NCI-H2196 (cell line): ENCODE measurements around the gene TAS2R13.

Experiments used
- DNase-seq: peaks from one replicate; lab custom pipeline; 2025; ENCODE audit not compliant: unreplicated experiment; lab: John Stamatoyannopoulos, UW

TAS2R13 gene, protein sequence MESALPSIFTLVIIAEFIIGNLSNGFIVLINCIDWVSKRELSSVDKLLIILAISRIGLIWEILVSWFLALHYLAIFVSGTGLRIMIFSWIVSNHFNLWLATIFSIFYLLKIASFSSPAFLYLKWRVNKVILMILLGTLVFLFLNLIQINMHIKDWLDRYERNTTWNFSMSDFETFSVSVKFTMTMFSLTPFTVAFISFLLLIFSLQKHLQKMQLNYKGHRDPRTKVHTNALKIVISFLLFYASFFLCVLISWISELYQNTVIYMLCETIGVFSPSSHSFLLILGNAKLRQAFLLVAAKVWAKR

DNA sequence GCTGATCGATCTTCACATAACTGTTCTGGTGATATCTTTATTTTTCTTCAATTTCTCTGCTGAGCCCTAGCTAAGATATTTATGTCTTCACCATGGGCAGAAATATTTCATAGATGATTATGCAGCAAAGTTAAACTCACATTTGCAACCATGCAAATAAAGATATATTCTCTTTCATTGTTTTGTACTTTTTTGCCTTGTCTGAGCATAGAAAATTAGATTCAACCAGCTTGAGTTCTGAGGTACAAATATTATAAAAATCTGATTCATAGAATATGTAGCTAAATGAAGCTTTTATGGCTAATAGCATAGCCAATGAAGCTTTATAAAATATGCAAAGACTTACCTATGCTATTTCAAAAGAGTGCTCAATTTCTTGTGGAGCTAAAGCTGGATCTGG is at the start of gene TAS2R13:
Gene TAS2R13 (minus strand): TSS at position 101 of the 400 bp plus-strand sequence. CDS start 264 bp downstream, outside the sequence.
- DNase-seq: no peak

GRCh38 chr12:10957741-10958140 is 48.4 kb upstream of the TAS2R13 start:
- DNase-seq: no peak

DNA sequence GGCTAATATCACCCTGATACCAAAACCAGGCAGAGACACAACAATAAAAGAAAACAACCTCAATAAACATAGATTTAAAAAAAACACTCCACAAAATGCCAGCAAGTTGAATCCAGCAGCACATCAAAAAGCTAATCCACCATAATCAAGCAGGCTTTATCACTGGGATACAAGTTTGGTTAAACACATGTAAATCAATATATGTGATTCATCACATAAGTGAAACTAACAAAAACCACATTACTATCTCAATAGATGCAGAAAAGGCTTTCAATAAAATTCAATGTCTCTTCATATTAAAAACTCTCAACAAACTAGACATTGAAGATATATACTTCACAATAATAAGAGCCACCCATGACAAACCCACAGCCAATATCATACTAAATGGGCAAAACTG is 46.7 kb upstream of the TAS2R13 start:
- no peak for DNase-seq

DNA sequence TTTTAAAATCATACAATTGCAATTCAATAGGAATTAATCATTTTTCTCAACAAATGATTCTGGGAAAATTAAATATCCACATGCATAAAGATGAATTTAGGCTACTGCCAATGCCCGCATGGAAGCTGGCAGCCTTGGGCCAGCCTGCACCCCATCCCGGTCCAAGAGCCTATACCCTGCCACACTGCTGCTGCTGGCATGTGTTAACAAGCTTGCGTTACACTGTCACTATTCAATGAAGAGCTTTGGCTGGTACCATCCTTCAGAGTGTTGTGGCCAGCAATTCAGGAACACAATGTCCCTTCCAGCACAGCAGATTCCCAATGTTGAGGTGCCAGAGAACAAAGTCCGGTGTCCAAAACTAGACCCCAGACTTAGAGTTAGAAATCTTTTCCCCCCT is 43.3 kb upstream of the TAS2R13 start:
- no peak for DNase-seq

DNA sequence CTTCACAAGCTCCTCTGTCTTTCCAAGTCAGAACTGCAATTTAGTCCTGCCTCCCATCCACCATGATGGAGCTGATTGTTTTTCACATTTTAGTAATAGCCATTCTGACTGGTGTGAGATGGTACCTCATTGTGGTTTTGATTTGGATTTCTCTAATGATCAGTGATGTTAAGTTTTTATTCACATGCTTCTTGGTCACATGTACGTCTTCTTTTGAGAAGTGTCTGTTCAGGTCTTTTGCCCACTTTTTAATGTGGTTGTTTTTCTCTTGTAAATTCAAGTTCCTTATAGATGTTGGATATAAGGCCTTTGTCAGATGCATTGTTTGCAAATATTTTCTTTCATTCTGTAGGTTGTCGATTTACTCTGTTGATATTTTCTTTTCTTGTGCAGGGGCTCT is 33.8 kb upstream of the TAS2R13 start:
- no peak for DNase-seq

DNA sequence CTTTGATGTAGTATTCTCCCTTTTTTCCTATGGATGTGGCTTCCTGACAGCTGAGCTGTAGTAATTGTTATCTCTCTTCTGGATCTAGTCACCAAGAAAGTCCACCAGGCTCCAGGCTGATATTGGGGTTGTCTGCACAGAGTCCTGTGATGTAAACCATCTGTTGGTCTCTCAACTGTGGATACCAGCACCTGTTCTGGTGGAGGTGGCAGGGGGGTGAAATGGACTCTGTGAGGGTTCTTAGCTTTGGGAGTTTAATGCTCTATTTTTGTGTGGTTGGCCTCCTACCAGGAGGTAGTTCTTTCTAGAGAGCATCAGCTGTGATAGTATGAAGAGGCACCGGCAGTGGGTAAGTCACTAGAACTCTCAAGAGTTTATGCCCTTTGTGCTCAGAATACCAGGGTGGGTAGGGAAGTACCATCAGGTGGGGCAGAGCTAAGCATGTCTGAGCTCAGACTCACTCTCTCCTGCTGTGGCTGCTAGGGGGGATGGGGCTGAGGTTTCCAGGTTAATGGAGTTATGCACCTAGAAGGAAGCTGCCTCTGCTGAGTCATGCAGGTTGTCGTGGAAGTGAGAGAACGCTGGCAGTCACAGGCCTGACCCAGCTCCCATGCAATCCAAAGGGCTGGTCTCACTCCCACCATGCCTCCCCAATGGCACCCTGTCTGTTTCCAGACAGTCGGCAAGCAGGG is 32.7 kb upstream of the TAS2R13 start:
- no peak for DNase-seq

DNA sequence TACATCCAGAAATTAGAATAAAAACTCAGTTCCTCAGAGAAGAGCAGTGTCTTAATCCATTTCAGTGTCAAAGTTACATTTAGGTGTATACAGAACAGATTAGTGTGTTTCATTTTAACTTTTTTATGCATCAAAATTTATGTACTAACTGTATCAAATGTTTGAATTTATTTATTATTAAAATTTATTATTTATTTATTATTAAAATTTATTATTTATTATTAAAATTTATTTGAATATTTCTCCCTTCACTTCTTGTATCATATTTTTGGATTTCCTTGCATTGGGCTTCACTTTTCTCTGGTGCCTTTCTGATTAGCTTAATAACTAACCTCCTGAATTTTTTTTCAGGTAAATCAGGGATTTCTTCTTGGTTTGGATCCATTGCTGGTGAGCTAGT is 32.0 kb upstream of the TAS2R13 start:
- DNase-seq: no peak

- no peak for DNase-seq
Observed at GRCh38 chr12:10940389-10940788, 31.0 kb upstream of the TAS2R13 start.

GRCh38 chr12:10939163-10939562 is 29.8 kb upstream of the TAS2R13 start, which contains the start of gene TAS2R14:
Gene TAS2R14, minus strand, starts transcription at chr12:10939263. Its CDS starts 56 bp downstream, at chr12:10939207.
- DNase-seq: no peak

- no peak for DNase-seq
Observed at GRCh38 chr12:10936506-10936905, 27.1 kb upstream of the TAS2R13 start.

DNA sequence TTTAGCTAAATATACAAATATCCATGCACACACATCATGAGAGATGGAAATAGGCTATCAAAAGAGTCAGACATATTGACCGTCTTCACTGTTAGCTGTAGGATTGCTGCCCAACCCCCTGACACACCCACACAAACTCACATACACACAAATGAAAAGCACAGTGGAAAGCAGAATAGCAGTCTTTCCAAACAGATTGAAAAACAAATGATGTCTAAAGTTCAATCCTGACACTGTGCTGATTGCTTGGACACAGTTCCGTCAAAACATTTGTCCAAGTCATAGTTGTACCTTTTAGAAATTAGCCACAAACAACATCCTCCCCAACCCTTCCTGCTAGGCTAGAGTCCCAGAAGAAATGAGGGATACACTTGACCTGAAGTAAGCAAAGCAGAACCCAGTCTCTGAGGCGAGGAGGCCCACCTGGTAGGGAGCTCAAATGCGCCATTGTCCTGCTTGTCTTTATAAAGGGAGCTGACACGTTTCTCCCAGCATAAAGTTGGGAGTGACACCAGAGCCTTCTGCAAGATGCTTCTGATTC is 19.5 kb upstream of the TAS2R13 start, which contains the start of gene PRH2:
Gene PRH2 (plus strand): TSS at position 491 of the 541 bp plus-strand sequence. CDS start 38 bp downstream, at position 529.
- DNase-seq: no peak

DNA sequence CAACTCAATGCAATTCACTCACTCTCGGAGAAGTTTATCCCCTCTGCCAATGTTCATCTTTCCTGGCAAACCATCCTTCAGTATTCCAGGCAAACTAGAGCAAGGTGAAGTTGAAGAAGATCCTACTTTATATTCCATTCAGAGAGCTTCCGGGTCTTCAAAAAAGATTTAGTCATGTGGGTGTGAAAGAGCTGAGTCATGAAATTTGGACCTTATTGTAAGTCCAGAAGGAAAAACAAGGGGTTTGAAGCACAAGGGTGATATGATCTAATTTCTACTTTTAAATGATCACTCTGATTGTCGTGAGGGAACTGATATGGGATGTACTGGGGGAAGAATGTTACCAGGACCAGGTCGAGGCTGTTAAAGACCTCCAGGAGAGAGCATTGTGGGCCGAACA is 16.9 kb upstream of the TAS2R13 start:
- no peak for DNase-seq

GRCh38 chr12:10919809-10920208 is 10.4 kb upstream of the TAS2R13 start:
- DNase-seq: no peak

DNA sequence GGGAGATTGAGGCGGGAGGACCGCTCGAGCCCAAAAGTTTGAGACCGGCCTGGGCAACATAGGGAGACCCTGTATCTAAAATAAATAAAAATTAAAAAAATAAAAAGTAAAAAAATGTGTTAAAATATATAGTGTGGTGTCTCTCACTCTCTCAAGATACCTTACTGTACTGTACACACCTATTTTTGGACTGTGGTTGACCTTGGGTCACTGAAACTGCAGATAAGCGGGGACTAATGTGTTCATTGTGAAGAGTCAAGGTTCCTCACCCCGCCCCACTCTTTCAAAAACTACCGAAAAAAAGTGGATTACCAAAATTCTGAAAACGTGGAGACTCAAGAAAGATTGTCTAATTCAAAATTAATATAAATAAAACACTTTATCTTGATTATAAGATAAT is 1.0 kb upstream of the TAS2R13 start:
- no peak for DNase-seq

DNA sequence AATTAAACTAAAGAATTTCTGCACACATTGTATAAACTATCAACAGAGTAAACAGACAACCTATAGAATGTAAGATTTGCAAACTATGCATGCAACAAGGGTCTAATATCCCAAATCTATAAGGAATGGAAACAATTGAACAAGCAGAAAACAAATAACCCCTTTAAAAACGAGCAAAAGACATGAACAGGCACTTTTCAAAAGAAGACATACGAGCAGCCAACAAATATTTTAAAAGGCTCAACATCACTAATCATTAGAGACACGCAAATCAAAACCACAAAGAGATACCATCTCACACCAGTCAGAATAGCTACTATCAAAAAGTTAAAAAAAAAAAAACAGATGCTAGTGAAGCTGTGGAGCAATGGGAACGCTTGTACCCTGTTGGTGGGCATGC is 4.7 kb downstream of the TAS2R13 start:
- no peak for DNase-seq

- no peak for DNase-seq
Observed at GRCh38 chr12:10901427-10901826, 7.9 kb downstream of the TAS2R13 start.

GRCh38 chr12:10900972-10901371 is 8.4 kb downstream of the TAS2R13 start:
- no peak for DNase-seq

- no peak for DNase-seq
Observed at GRCh38 chr12:10900530-10900929, 8.8 kb downstream of the TAS2R13 start.

DNA sequence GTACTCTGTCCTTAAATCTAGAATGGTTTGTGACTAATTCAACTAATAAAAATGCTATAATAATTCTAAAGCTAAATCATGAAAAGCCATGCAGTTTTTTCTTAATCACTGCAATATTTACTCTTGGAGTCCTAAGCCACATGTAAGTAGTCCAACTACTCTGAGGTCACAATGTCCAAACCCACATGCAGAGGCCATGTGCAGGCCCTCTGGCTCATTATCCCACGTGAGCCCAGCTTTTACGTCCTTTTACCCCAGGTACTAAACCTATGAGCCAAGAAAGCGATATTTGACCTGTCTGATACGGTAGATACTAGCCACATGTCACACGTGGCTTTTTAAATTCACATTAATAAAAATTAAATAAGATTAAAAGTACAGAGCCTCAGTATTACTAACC is 12.5 kb downstream of the TAS2R13 start:
- no peak for DNase-seq

- no peak for DNase-seq
Observed at GRCh38 chr12:10891937-10892336, 17.4 kb downstream of the TAS2R13 start.

GRCh38 chr12:10889226-10889625 is 20.1 kb downstream of the TAS2R13 start:
- DNase-seq: no peak

GRCh38 chr12:10884086-10884725 is 25.2 kb downstream of the TAS2R13 start, which contains the start of gene PRH1:
Gene PRH1, minus strand, starts transcription at chr12:10884255. Its CDS starts 38 bp downstream, at chr12:10884217.
- no peak for DNase-seq
